Endothelial cell of umbilical vein (primary cell): ENCODE measurements around the gene PDK3. TPM values are rescaled to one million over a fixed set of nuclear protein-coding genes. Genes with fewer than 3 reads are reported as not detected.

Source experiments
- BruUV-seq: library from RNA; stranded (reverse); fragments of 400-500 nt; replicated peaks from 2 replicates; lab custom pipeline; 2021; lab: Mats Ljungman, UMichigan
- CTCF ChIA-PET: fragments of 300-600, 350-600 bp; sonication (Branson Sonifier 250); formaldehyde crosslinking; loops from one replicate; lab custom pipeline; 2021; ENCODE audit warnings: antibody characterized with exemption, inconsistent platforms; lab: Charles Lee
- POLR2A ChIA-PET: fragments of 300-600, 350-600 bp; sonication (Branson Sonifier 250); formaldehyde crosslinking; loops from one replicate; lab custom pipeline; 2021; ENCODE audit warnings: antibody characterized with exemption, inconsistent platforms; lab: Charles Lee
- DNase-seq: peaks from one replicate; pipeline ENCODE4 v3.0.0-alpha.2; 2011; ENCODE audit warnings: low read depth, low spot score
- FAIRE-seq: peaks from 2 replicates; lab custom pipeline; 2011; peaks lifted over from hg19 to GRCh38; lab: Jason Lieb, UNC
- H2AFZ ChIP-seq: 2 replicates; pipeline ENCODE4 v1.6.0; 2012; ENCODE audit warnings: low read depth, low read length, control low read depth, inconsistent platforms
- H3K27ac ChIP-seq: 2 replicates; pipeline ENCODE4 v1.5.1; 2011; ENCODE audit warnings: low read depth, mild to moderate bottlenecking, control low read depth, low read length, moderate library complexity; ENCODE audit not compliant: insufficient read depth
- H3K27me3 ChIP-seq, 2 experiments: 2 replicates each; pipeline versions ENCODE4 v1.6.0 to v1.6.1; 2011; ENCODE audit warnings: low read length in 2 of 2, mixed read lengths in 1 of 2; ENCODE audit not compliant: control insufficient read depth in 2 of 2, insufficient read depth in 2 of 2
- H3K36me3 ChIP-seq, 2 experiments: 2 replicates in 1 of 2; 3 replicates in 1 of 2; pipeline ENCODE4 v1.5.1; 2011; ENCODE audit warnings: low read length in 2 of 2, mild to moderate bottlenecking in 1 of 2, moderate library complexity in 1 of 2; ENCODE audit not compliant: control insufficient read depth in 2 of 2, insufficient read depth in 2 of 2; ENCODE audit errors: extremely low read depth in 1 of 2
- H3K4me1 ChIP-seq: 3 replicates; pipeline ENCODE4 v1.5.1; 2011; ENCODE audit warnings: mild to moderate bottlenecking, low read length; ENCODE audit not compliant: control insufficient read depth, insufficient read depth; ENCODE audit errors: extremely low read depth
- H3K4me2 ChIP-seq: 2 replicates; pipeline ENCODE4 v1.6.1; 2011; ENCODE audit warnings: low read length, control low read depth, mixed read lengths; ENCODE audit not compliant: insufficient read depth
- H3K4me3 ChIP-seq, 3 experiments: fragments of 200-600 bp in 1 of 3; sonication (generic), shearing (Covaris generic) in 1 of 3; replicated peaks in 1 of 3; 2 replicates each; pipeline ENCODE4 v1.5.1; 2011 to 2016; ENCODE audit warnings: control low read depth in 3 of 3, low read length in 3 of 3, mild to moderate bottlenecking in 2 of 3, inconsistent platforms in 1 of 3, low read depth in 1 of 3, moderate library complexity in 1 of 3; ENCODE audit not compliant: insufficient read depth in 1 of 3
- H3K79me2 ChIP-seq: 2 replicates; pipeline ENCODE4 v1.6.0; 2012; ENCODE audit warnings: low read length, inconsistent platforms; ENCODE audit not compliant: control insufficient read depth, insufficient read depth
- H3K9ac ChIP-seq: replicated peaks from 2 replicates; pipeline ENCODE3; 2011; ENCODE audit warnings: low read length, control low read depth; ENCODE audit not compliant: insufficient read depth; ENCODE audit errors: extremely low read depth
- H3K9me1 ChIP-seq: replicated peaks from 3 replicates; pipeline ENCODE4 v1.6.0; 2011; ENCODE audit warnings: mild to moderate bottlenecking, low read length; ENCODE audit not compliant: control insufficient read depth, insufficient read depth; ENCODE audit errors: extremely low read depth
- H3K9me3 ChIP-seq: replicated peaks from 2 replicates; pipeline ENCODE4 v1.5.1; 2012; ENCODE audit warnings: low read length, inconsistent platforms; ENCODE audit not compliant: control insufficient read depth, insufficient read depth
- H4K20me1 ChIP-seq: replicated peaks from 2 replicates; pipeline ENCODE3; 2011; ENCODE audit warnings: mild to moderate bottlenecking, low read length; ENCODE audit not compliant: control insufficient read depth, insufficient read depth; ENCODE audit errors: extremely low read depth
- CTCF ChIP-seq, 2 donors: IDR thresholded peaks; 1 replicate in 1 of 2; 2 replicates in 1 of 2; pipeline ENCODE4 v1.5.1; 2011; ENCODE audit warnings: low read length in 2 of 2, mild to moderate bottlenecking in 2 of 2, moderate library complexity in 2 of 2, control low read depth in 1 of 2, inconsistent platforms in 1 of 2, low read depth in 1 of 2; ENCODE audit not compliant: insufficient read depth in 1 of 2; ENCODE audit errors: extremely low read depth in 1 of 2
- EZH2 ChIP-seq: IDR thresholded peaks from 2 replicates; pipeline ENCODE4 v1.6.1; 2012; ENCODE audit warnings: borderline replicate concordance, low read depth, mild to moderate bottlenecking, moderate library complexity, low read length, inconsistent platforms; ENCODE audit not compliant: severe bottlenecking
- FOS ChIP-seq: IDR thresholded peaks from 2 replicates; pipeline ENCODE4 v1.6.1; 2011; ENCODE audit warnings: mild to moderate bottlenecking, low read length, moderate library complexity, borderline replicate concordance; ENCODE audit not compliant: insufficient read depth
- GATA2 ChIP-seq: IDR thresholded peaks from 2 replicates; pipeline ENCODE4 v1.7.0; 2011; ENCODE audit warnings: low read depth, mild to moderate bottlenecking, moderate library complexity, mixed read lengths, low read length; ENCODE audit not compliant: insufficient read length, insufficient read depth
- JUN ChIP-seq: IDR thresholded peaks from 2 replicates; pipeline ENCODE4 v1.6.1; 2011; ENCODE audit warnings: borderline replicate concordance, low read depth; ENCODE audit not compliant: insufficient read length, insufficient read depth
- MYC ChIP-seq: IDR thresholded peaks from one replicate; pipeline ENCODE4 v1.6.1; 2011; ENCODE audit warnings: mild to moderate bottlenecking, low read depth, low read length
- POLR2A ChIP-seq: IDR thresholded peaks from 2 replicates; pipeline ENCODE4 v1.6.1; 2012; ENCODE audit warnings: low read depth, mild to moderate bottlenecking, control low read depth, low read length
- POLR2AphosphoS5 ChIP-seq: IDR thresholded peaks from 2 replicates; pipeline ENCODE4 v1.6.1; 2012; ENCODE audit warnings: low read depth, mild to moderate bottlenecking, control low read depth, low read length, moderate library complexity; ENCODE audit not compliant: insufficient read depth
- dilution Hi-C: fragments of 300-500 bp; cut with MboI; formaldehyde crosslinking; loops from one replicate; pipeline ENCODE4 v1.15.0; 2019; ENCODE audit warnings: low sequenced_read_pairs; ENCODE audit not compliant: extremely low pct_ligation_motif_present
- intact Hi-C: fragments of 100-400 bp; cut with micrococcal nuclease; formaldehyde crosslinking; loops from one replicate; pipeline ENCODE4 v1.10.0; 2022
- polyA plus RNA-seq, 4 experiments: library from polyadenylated mRNA; depleted of rRNA in 3 of 4; stranded (reverse) in 3 of 4; unstranded in 1 of 4; fragments of >200 nt; gene quantifications; 2 replicates each; pipeline versions ENCODE4 v1.2.1 to v1.2.3, GENCODE V29; 2011 to 2012; ENCODE audit warnings: missing spikeins in 1 of 4
- total RNA-seq: library from RNA; stranded (reverse); gene quantifications from 2 replicates; pipeline ENCODE4 v1.2.3, GENCODE V29; 2021
- TF ChIP-seq, protein P1 (sequence below): IDR thresholded peaks from 2 replicates; pipeline ENCODE4 v1.6.1; 2011; ENCODE audit not compliant: insufficient read depth, insufficient read length

The PDK3 gene
- total and polyA plus RNA-seq, 2 donors (not counting 3 experiments of a cell fraction or from before 2014, with no cell fraction given), result 3.0 to 5.9 TPM

- intact Hi-C loops (no loop called here), dilution Hi-C loops (no loop called here)
- CTCF ChIA-PET, result interaction anchor here (0.9 to 1.4 kb wide), 2 partner anchors 51 to 53 kb away, joined by 3 read pairs; no protein-coding TSS in a partner anchor
- Histone ChIP-seq H3K79me2 (no peaks in the 10 kb centered on the region), H2AFZ (no peak overlapping the region), H3K4me2 (no peak overlapping the region), H3K36me3 (no peaks in the 10 kb centered on the region), H3K9me3 (no peaks in the 10 kb centered on the region), H3K9ac (no peak overlapping the region), H3K4me1 (no peaks in the 10 kb centered on the region), H3K27me3 (peaks cover 0 to 1% of the 10 kb centered on the region in 2 experiments), H4K20me1 (no peaks in the 10 kb centered on the region), H3K4me3 (no peak overlapping the region), H3K27ac (no peak overlapping the region), H3K9me1 (no peaks in the 10 kb centered on the region)
- POLR2A ChIA-PET, result no interaction called here
- TF ChIP-seq, protein P1, sequence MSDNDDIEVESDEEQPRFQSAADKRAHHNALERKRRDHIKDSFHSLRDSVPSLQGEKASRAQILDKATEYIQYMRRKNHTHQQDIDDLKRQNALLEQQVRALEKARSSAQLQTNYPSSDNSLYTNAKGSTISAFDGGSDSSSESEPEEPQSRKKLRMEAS, result no peak
- TF ChIP-seq CTCF (IDR thresholded peaks at IDR 0.05; ENCODE audit: extremely low read depth in 1 of 2, insufficient read depth in 1 of 2, low read depth in 1 of 2, low read length in 2 of 2) (no peak), POLR2A (no peak), EZH2 (no peak), JUN (no peak), POLR2AphosphoS5 (no peak), GATA2 (no peak), FOS (no peak), MYC (no peak)
- BruUV-seq, result no TSS peak
- no peak for FAIRE-seq
- no peak for DNase-seq
Observed at GRCh38 chrX:24448762-24449250, 16.3 kb upstream of the PDK3 start.
